AG04450 (cell line): ENCODE results near the gene MOK. TPM values are rescaled to one million over a fixed set of nuclear protein-coding genes. Genes with fewer than 3 reads are reported as not detected.
A peak's percentile ranks its signal among the peaks of the same experiment; 100 is the strongest.

ENCODE experiments used
- CTCF ChIA-PET: fragments of 300-600, 350-600 bp; formaldehyde crosslinking; extraction: SDS; loops from one replicate; lab custom pipeline; 2022; ENCODE audit warnings: antibody characterized with exemption, inconsistent platforms; lab: Charles Lee
- POLR2A ChIA-PET: fragments of 350-600 bp; formaldehyde crosslinking; extraction: SDS; loops from one replicate; lab custom pipeline; 2021; ENCODE audit warnings: antibody characterized with exemption, inconsistent platforms; lab: Yijun Ruan, JAX
- DNase-seq: peaks from one replicate; pipeline ENCODE4 v3.0.0-alpha.2; 2011; ENCODE audit warnings: low read depth, low spot score
- H3K27ac ChIP-seq: one replicate; pipeline ENCODE4 v1.5.1; 2012; ENCODE audit warnings: low read depth, low read length, control low read depth
- H3K27me3 ChIP-seq: one replicate; pipeline ENCODE4 v1.6.0; 2012; ENCODE audit warnings: low read length; ENCODE audit not compliant: control insufficient read depth, insufficient read depth
- H3K4me3 ChIP-seq: 2 replicates; pipeline ENCODE4 v1.5.1; 2011; ENCODE audit warnings: mild to moderate bottlenecking, low read depth, low read length, control low read depth
- H3K9me3 ChIP-seq: 2 replicates; pipeline ENCODE4 v1.5.1; 2012; ENCODE audit warnings: low read length; ENCODE audit not compliant: control insufficient read depth, insufficient read depth
- CTCF ChIP-seq: IDR thresholded peaks from 2 replicates; pipeline ENCODE4 v1.5.1; 2011; ENCODE audit warnings: low read depth, low read length, control low read depth, inconsistent platforms
- polyA plus RNA-seq: library from polyadenylated mRNA; depleted of rRNA; stranded (reverse); fragments of >200 nt; gene quantifications from 2 replicates; pipeline ENCODE4 v1.2.3, GENCODE V29; 2011

Gene MOK
- polyA plus RNA-seq, 1 experiment, result 12.6 TPM

- Histone ChIP-seq H3K4me3 (no peak overlapping the region), H3K27me3 (no peaks in the 10 kb centered on the region), H3K9me3 (no peaks in the 10 kb centered on the region; the same call in 1 of the 2 replicates), H3K27ac (no peak overlapping the region)
- no peak for TF ChIP-seq CTCF
- POLR2A ChIA-PET, result no interaction called here
- no peak for DNase-seq
- CTCF ChIA-PET, result interaction anchor here (2.1 kb wide), 1 partner anchor 75 kb away, joined by 8 read pairs; no protein-coding TSS in a partner anchor
These were observed 66.2 kb downstream of the MOK start for GRCh38 chr14:102238766-102239165.

- no peak overlapping the region for H3K27ac ChIP-seq
- no peaks in the 10 kb centered on the region for H3K27me3 ChIP-seq
- ChIA-PET POLR2A (no interaction called here), CTCF (interaction anchor here (2.1 kb wide), 1 partner anchor 76 kb away, joined by 8 read pairs; no protein-coding TSS in a partner anchor)
- no peak for DNase-seq
- H3K9me3 ChIP-seq, result no peaks in the 10 kb centered on the region
- no peak overlapping the region for H3K4me3 ChIP-seq
- TF ChIP-seq CTCF, result no peak
These were observed 66.8 kb downstream of the MOK start for GRCh38 chr14:102238131-102238530.

GRCh38 chr14:102236026-102236425, 68.9 kb downstream of the MOK start:
- no peak for DNase-seq
- no peaks in the 10 kb centered on the region for H3K9me3 ChIP-seq
- H3K27me3 ChIP-seq, result no peaks in the 10 kb centered on the region
- ChIA-PET CTCF (interaction anchor here (1.2 to 1.9 kb wide), 3 partner anchors 78 to 86 kb away, joined by 3 to 17 read pairs (median 5); no protein-coding TSS in a partner anchor), POLR2A (no interaction called here)
- TF ChIP-seq CTCF, result no peak
- no peak overlapping the region for H3K27ac ChIP-seq
- H3K4me3 ChIP-seq, result no peak overlapping the region

GRCh38 chr14:102235275-102235897, 69.6 kb downstream of the MOK start:
- Histone ChIP-seq H3K27me3 (no peaks in the 10 kb centered on the region), H3K4me3 (0 out of 2 replicates have a peak overlapping the region, but pooled peaks have one; percentile 17), H3K27ac (peak overlapping the region; percentile 57), H3K9me3 (no peaks in the 10 kb centered on the region)
- CTCF ChIA-PET, result interaction anchor here (1.2 to 1.9 kb wide), 2 partner anchors 79 to 85 kb away, joined by 3 to 17 read pairs; no protein-coding TSS in a partner anchor
- TF ChIP-seq CTCF, result peak; percentile 93
- DNase-seq, result peak; percentile 72
- POLR2A ChIA-PET, result no interaction called here
